Measurements from ENCODE around the gene ACYP2. TPM values are rescaled to one million over a fixed set of nuclear protein-coding genes. Genes with fewer than 3 reads are reported as not detected.

The ACYP2 gene
- total RNA-seq, 6 experiments from 2014 or later, result 8.6 to 15.8 (median 9.8) TPM

- DNase-seq, result no peak
- no peaks in the 10 kb centered on the region for H3K9me3 Mint-ChIP-seq
- H3K4me3 Mint-ChIP-seq, result no peak overlapping the region
- no peak for TF ChIP-seq CTCF (IDR thresholded peaks at IDR 0.05)
- H3K4me1 Mint-ChIP-seq (ENCODE audit: low read depth), result no peaks in the 10 kb centered on the region
- no peak overlapping the region for H3K27ac Mint-ChIP-seq
- H3K36me3 Mint-ChIP-seq (ENCODE audit: low read depth), result no peaks in the 10 kb centered on the region
- H3K27me3 Mint-ChIP-seq (ENCODE audit: insufficient read depth), result no peaks in the 10 kb centered on the region; the same call in 1 of the 2 replicates
These were observed 81.2 kb downstream of the ACYP2 start for GRCh38 chr2:54196646-54197045.

GRCh38 chr2:54204476-54204875 lies 89.1 kb downstream of the ACYP2 start:
- Mint-ChIP-seq H3K27me3 (ENCODE audit: insufficient read depth) (no peaks in the 10 kb centered on the region), H3K36me3 (ENCODE audit: low read depth) (no peaks in the 10 kb centered on the region), H3K27ac (no peak overlapping the region)

GRCh38 chr2:54206596-54206995 lies 91.2 kb downstream of the ACYP2 start:
- Mint-ChIP-seq H3K27me3 (ENCODE audit: insufficient read depth) (no peaks in the 10 kb centered on the region), H3K4me3 (no peak overlapping the region), H3K36me3 (ENCODE audit: low read depth) (no peaks in the 10 kb centered on the region), H3K9me3 (no peaks in the 10 kb centered on the region), H3K4me1 (ENCODE audit: low read depth) (peaks cover 44% of the 10 kb centered on the region), H3K27ac (no peak overlapping the region)
- peak; percentile 32 for DNase-seq
- TF ChIP-seq CTCF (IDR thresholded peaks at IDR 0.05), result peak; percentile 81

More at GRCh38 chr2:54204476-54204875, 89.1 kb downstream of the ACYP2 start:
- no peak overlapping the region for H3K4me3 Mint-ChIP-seq
- no peak for TF ChIP-seq CTCF (IDR thresholded peaks at IDR 0.05)
- no peak for DNase-seq
- no peaks in the 10 kb centered on the region for H3K9me3 Mint-ChIP-seq
- H3K4me1 Mint-ChIP-seq (ENCODE audit: low read depth), result peaks cover 38% of the 10 kb centered on the region

GRCh38 chr2:54207666-54208195 lies 92.3 kb downstream of the ACYP2 start:
- TF ChIP-seq CTCF (IDR thresholded peaks at IDR 0.05), result no peak
- Mint-ChIP-seq H3K36me3 (ENCODE audit: low read depth) (no peaks in the 10 kb centered on the region), H3K27ac (peak overlapping the region; percentile 70), H3K9me3 (no peaks in the 10 kb centered on the region), H3K4me1 (ENCODE audit: low read depth) (peaks cover 55% of the 10 kb centered on the region), H3K4me3 (peak overlapping the region; percentile 64; the same call in 1 of the 2 replicates), H3K27me3 (ENCODE audit: insufficient read depth) (no peaks in the 10 kb centered on the region)
- no peak for DNase-seq

- H3K36me3 Mint-ChIP-seq (ENCODE audit: low read depth), result 0 out of 2 replicates have a peak, but pooled peaks cover 5% of the 10 kb centered on the region
- no peaks in the 10 kb centered on the region for H3K27me3 Mint-ChIP-seq (ENCODE audit: insufficient read depth)
- DNase-seq, result peak; percentile 25
- peak overlapping the region; percentile 64 for H3K4me3 Mint-ChIP-seq
- peaks cover 6% of the 10 kb centered on the region; the same call in 1 of the 2 replicates for H3K9me3 Mint-ChIP-seq
- peaks cover 61% of the 10 kb centered on the region for H3K4me1 Mint-ChIP-seq (ENCODE audit: low read depth)
- no peak for TF ChIP-seq CTCF (IDR thresholded peaks at IDR 0.05)
- H3K27ac Mint-ChIP-seq, result peak overlapping the region; percentile 70
These were observed 93.2 kb downstream of the ACYP2 start for GRCh38 chr2:54208364-54209240.

Measured in HFFc6 (cell line).